Breast epithelium (tissue), 3 donors: Measurements from ENCODE around the gene PCA3.

ENCODE experiments used
- CTCF ChIP-seq, 3 donors: fragments of 450-650 bp; IDR thresholded peaks; one replicate each; pipeline ENCODE4 v1.5.1; 2016 to 2017; ENCODE audit warnings: antibody characterized with exemption in 3 of 3, mild to moderate bottlenecking in 3 of 3, moderate library complexity in 3 of 3
- POLR2A ChIP-seq: fragments of 450-650 bp; IDR thresholded peaks from one replicate; pipeline ENCODE4 v1.6.1; 2016; ENCODE audit warnings: antibody characterized with exemption, mild to moderate bottlenecking, moderate library complexity

GRCh38 chr9:76756268-76756640 lies 8.0 kb upstream of the PCA3 start:
- TF ChIP-seq CTCF (IDR thresholded peaks at IDR 0.05): no peak
- TF ChIP-seq POLR2A: no peak
